ENCODE results near the gene TTLL11. TPM values are rescaled to one million over a fixed set of nuclear protein-coding genes. Genes with fewer than 3 reads are reported as not detected.

Gene TTLL11
- polyA plus RNA-seq, 1 donor: 30.4 TPM

GRCh38 chr9:121855476-121855875, 237.6 kb downstream of the TTLL11 start:
- DNase-seq (ENCODE audit: low read depth): no peak

GRCh38 chr9:121853617-121854395, 239.3 kb downstream of the TTLL11 start:
- no peak for DNase-seq (ENCODE audit: low read depth)

- DNase-seq (ENCODE audit: low read depth): peak; percentile 32
These were observed 240.2 kb downstream of the TTLL11 start for GRCh38 chr9:121852651-121853616.

- no peak for DNase-seq (ENCODE audit: low read depth)
These were observed 240.9 kb downstream of the TTLL11 start for GRCh38 chr9:121852241-121852640.

- DNase-seq (ENCODE audit: low read depth): no peak
These were observed 241.4 kb downstream of the TTLL11 start for GRCh38 chr9:121851641-121852091.

GRCh38 chr9:121850366-121850765, 242.7 kb downstream of the TTLL11 start:
- DNase-seq (ENCODE audit: low read depth): no peak

GRCh38 chr9:121849554-121849953, 243.6 kb downstream of the TTLL11 start:
- DNase-seq (ENCODE audit: low read depth): no peak

GRCh38 chr9:121844562-121844961, 248.5 kb downstream of the TTLL11 start:
- DNase-seq (ENCODE audit: low read depth): no peak

GRCh38 chr9:121844098-121844497, 249.0 kb downstream of the TTLL11 start:
- no peak for DNase-seq (ENCODE audit: low read depth)

GRCh38 chr9:121842612-121842978, 250.5 kb downstream of the TTLL11 start:
- DNase-seq (ENCODE audit: low read depth): no peak

GRCh38 chr9:121841771-121842611, 251.1 kb downstream of the TTLL11 start:
- DNase-seq (ENCODE audit: low read depth): no peak

GRCh38 chr9:121840838-121841760, 252.0 kb downstream of the TTLL11 start:
- DNase-seq (ENCODE audit: low read depth): no peak

- DNase-seq (ENCODE audit: low read depth): no peak
These were observed 253.2 kb downstream of the TTLL11 start for GRCh38 chr9:121839726-121840500.

GRCh38 chr9:121838746-121839669, 254.1 kb downstream of the TTLL11 start:
- DNase-seq (ENCODE audit: low read depth): no peak

- no peak for DNase-seq (ENCODE audit: low read depth)
These were observed 255.8 kb downstream of the TTLL11 start for GRCh38 chr9:121837113-121837961.

- no peak for DNase-seq (ENCODE audit: low read depth)
These were observed 256.7 kb downstream of the TTLL11 start for GRCh38 chr9:121836366-121836885.

- no peak for DNase-seq (ENCODE audit: low read depth)
These were observed 257.3 kb downstream of the TTLL11 start for GRCh38 chr9:121835587-121836365.

All from forelimb muscle (tissue), 1 donor.